GM13976 (cell line): ENCODE results near the gene NDUFB11.
A peak's percentile ranks its signal among the peaks of the same experiment; 100 is the strongest.
"Not testable (repeated sequence)": the region's sequence is repeated elsewhere in the genome, so short reads cannot be mapped to it uniquely, and the experiment has no call there.

ENCODE experiments used
- DNase-seq: peaks from one replicate; pipeline ENCODE4 v3.0.0; 2012; ENCODE audit warnings: low spot score
- CTCF ChIP-seq: IDR thresholded peaks from 2 replicates; pipeline ENCODE4 v1.5.1; 2012; ENCODE audit warnings: borderline replicate concordance, mild to moderate bottlenecking; ENCODE audit not compliant: insufficient read depth; ENCODE audit errors: extremely low read depth, missing control alignments, control extremely low read depth
- in situ Hi-C: fragments of 300-500 bp; cut with MboI; formaldehyde crosslinking; loops from one replicate; pipeline ENCODE4 v1.12.0; 2022; ENCODE audit warnings: low sequenced_read_pairs, mixed read lengths, inconsistent platforms; ENCODE audit not compliant: unreplicated experiment

Gene NDUFB11

GRCh38 chrX:47143894-47144625 is 442 bp downstream of the NDUFB11 start:
- TF ChIP-seq CTCF, result no peak
- in situ Hi-C loops, result no loop called here
- peak; percentile 66 for DNase-seq

- no peak for TF ChIP-seq CTCF
- in situ Hi-C loops, result no loop called here
- no peak for DNase-seq
Measured at GRCh38 chrX:47138171-47138570, 6.3 kb downstream of the NDUFB11 start.

- in situ Hi-C loops, DNase-seq: not testable (repeated sequence)
Measured at GRCh38 chrX:47135650-47136049, 8.9 kb downstream of the NDUFB11 start.

GRCh38 chrX:47133493-47133892 is 11.0 kb downstream of the NDUFB11 start:
- TF ChIP-seq CTCF, result no peak
- DNase-seq, result no peak
- in situ Hi-C loops, result no loop called here

- no peak for DNase-seq
- no peak for TF ChIP-seq CTCF
- in situ Hi-C loops, result no loop called here
Measured at GRCh38 chrX:47129899-47130358, 14.6 kb downstream of the NDUFB11 start.

GRCh38 chrX:47129157-47129898 is 15.2 kb downstream of the NDUFB11 start:
- in situ Hi-C loops, result no loop called here
- no peak for TF ChIP-seq CTCF
- peak; percentile 87 for DNase-seq

GRCh38 chrX:47124466-47124865 is 20.0 kb downstream of the NDUFB11 start:
- in situ Hi-C loops, result not testable (repeated sequence)

GRCh38 chrX:47116551-47117110 is 27.9 kb downstream of the NDUFB11 start:
- in situ Hi-C loops, DNase-seq: not testable (repeated sequence)

More at GRCh38 chrX:47124466-47124865, 20.0 kb downstream of the NDUFB11 start:
- DNase-seq, result not testable (repeated sequence)
